ENCODE data around the gene CAPN6.

CAPN6 gene

DNA sequence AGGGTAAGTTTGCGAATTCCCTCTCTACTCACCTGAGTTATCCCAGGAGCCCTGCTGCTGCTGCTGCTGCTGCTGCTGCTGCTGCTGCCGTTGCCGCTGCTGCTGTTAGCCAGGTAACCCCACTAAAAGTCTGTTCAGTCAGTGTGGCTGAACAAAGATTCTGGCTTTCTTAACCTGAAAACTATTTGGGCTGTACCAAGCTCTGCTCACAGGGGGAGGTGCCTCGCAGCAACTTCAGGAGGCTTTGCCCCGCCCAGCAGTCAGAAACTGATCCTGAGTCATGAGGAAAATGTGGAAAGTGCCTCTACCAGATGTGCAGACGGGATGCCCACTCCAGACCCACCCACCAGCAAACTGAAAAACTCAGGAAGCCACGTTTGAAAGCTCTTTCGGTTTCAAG, at the start of gene CAPN6:
TSS of gene CAPN6 (minus strand) at position 145 of the 400 bp plus-strand sequence. CDS start 6,547 bp downstream, outside the sequence.
- no peak for DNase-seq

GRCh38 chrX:111319451-111319850, 49.2 kb upstream of the CAPN6 start:
- no peak for DNase-seq

- DNase-seq: no peak
Measured at GRCh38 chrX:111318901-111319300, 48.6 kb upstream of the CAPN6 start.

DNA sequence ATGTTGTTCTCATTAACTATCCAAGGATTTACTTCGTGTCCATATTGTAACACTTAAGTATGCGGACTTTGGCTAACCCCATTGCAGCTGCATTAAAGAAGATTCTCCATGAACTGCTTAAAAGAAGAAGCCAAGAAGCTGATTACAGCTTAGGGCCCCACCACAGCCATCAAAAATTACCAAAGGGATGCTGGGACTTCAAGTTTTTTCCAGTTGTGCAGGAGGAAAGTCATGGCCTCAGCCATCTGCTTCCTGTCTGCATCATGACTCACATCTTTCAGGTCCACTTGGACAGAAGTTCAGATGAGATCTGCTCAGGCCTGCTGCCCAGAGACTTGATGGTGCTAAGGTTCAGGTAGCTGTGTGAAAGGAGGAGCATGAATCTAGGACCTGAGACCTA, 38.8 kb upstream of the CAPN6 start:
- no peak for DNase-seq

GRCh38 chrX:111308039-111308438, 37.8 kb upstream of the CAPN6 start:
- no peak for DNase-seq

DNA sequence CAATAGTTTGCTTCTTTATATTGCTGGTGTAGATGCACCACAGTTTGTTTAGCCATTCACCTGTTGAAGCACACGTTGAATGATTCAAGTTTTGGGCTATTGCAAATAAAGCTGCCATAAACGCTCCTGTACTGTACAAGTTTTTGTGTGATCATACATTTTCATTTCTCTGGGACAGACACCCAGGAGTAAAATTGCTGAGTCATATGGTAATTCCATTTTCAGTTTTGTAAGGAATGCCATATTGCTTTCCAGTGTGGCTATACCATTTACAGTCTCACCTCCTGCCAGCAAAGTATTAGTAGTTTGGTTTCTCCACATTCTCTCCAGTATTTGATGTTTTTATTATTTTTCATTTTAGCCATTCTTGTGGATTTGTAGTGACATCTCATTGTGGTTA, 32.0 kb upstream of the CAPN6 start:
- DNase-seq: no peak

DNA sequence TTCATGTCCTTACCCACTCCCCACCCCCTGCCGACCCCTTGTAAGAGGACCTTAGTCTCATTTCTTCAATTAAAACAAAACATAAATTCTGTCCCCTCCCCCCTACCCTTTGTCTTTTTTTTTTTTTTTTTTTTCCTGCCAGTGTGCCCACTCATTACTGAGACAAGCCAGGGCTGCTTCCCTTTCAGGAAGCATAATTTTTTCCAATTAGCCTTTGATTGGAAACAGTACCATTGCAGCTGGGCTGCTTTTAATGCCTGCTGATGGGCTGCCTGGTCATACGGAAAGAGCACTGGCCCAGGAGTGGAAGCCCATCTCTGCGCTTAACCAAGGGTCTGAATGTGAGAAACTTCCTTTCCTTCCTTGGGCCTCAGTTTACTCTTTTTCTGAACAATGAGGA, 18.6 kb upstream of the CAPN6 start:
- DNase-seq: no peak

- no peak for DNase-seq
Measured at GRCh38 chrX:111284631-111285293, 14.5 kb upstream of the CAPN6 start.

GRCh38 chrX:111283446-111283845, 13.2 kb upstream of the CAPN6 start:
- no peak for DNase-seq

DNA sequence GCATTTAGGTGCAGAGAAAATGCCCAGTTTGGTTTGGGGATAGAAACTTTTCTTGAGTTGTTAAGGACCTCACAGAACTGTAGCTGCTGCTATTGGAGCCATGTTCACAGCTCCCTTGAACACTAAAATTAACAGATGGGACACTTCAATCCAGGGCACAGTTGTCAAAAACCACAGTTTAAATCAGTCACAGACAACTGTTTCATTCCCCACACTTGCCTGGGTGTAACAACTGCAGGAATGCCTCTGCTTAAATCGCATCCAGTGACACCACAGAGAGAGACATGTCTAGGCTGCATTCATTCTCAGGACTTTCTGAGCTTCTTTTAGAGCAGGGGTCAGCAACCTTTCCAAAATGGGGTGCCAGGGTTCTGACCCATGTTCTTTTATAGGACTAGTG, 12.7 kb upstream of the CAPN6 start:
- no peak for DNase-seq

DNA sequence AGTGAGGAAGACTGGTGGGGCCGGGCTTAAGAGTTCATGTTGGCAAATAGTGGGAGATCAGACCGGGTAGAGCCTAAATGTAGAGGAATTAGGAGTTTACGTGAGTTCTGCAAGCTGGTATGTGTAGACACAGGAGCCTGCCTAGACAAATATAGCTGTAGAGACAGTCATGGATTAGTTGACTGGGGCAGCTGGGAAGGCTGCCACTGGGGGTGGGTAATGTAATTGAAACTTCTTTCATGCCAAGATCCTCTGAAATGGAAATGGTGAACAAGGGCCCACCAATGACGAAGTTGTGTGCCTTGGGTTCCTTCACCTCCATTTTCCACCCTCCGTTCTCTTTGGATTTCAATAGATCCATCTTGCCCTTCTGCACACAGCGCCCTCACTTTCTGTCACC, 11.9 kb upstream of the CAPN6 start:
- no peak for DNase-seq

DNA sequence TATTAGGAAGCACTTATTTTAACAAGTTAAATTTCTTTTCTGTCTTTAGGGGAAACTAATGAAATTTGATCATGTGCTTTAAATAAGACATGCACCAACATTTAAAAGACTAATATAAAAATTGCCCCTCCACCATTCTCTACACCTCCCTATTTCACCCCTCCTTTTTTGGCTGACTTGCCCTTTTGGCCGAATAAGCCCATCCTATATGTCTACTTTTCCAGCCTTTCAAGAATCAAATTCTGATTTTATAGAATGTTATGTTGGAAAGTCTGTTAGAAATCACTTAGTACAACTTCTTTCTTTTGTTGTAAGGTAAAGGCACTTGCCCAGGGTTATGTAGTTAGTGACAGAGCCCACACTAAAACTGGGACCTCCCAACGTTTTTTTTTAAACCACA, 1.8 kb downstream of the CAPN6 start:
- no peak for DNase-seq

GRCh38 chrX:111265486-111265885, 4.8 kb downstream of the CAPN6 start:
- DNase-seq: no peak

DNA sequence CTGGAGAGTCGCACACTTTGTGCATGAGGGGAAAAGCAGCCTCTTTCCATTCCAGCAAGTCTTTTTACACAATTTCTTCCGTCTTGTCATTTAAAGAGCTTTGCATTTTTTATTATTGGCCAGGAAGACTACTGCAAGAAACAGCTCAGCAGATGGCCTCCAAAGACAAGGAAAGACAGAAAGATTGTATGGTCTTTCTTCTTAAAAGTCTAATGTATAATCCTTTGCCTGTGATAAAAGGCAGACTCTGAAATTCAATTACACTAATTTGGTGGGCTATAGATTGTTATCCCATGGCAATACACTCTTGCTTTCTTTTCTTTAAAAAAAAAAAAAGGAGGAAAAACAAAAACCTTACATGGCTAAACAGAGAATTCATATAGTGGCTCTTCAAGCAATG, 5.9 kb downstream of the CAPN6 start:
- DNase-seq: no peak

- no peak for DNase-seq
Measured at GRCh38 chrX:111262086-111262485, 8.2 kb downstream of the CAPN6 start.

DNA sequence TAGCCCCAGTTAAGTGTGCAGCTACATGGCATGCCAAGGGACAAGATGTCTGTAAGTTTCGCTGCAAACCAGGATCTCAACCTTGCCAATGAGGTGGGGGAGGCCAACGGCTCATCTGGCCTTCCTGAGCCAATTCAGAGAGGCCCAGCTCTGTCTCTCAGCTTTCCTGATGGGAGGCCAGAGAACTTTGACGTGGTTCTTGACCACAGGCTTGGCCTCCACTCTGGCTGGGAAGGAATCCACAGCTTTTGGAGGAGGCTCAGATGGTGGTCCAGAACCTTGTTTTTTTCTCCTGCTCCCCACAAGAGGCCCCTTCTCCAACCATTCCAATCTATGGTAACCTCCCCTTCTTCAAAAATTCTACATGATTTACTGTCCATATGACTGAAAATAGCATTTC, 9.8 kb downstream of the CAPN6 start:
- DNase-seq: no peak

GRCh38 chrX:111259559-111259958, 10.7 kb downstream of the CAPN6 start:
- DNase-seq: no peak

- no peak for DNase-seq
Measured at GRCh38 chrX:111257733-111258132, 12.6 kb downstream of the CAPN6 start.

DNA sequence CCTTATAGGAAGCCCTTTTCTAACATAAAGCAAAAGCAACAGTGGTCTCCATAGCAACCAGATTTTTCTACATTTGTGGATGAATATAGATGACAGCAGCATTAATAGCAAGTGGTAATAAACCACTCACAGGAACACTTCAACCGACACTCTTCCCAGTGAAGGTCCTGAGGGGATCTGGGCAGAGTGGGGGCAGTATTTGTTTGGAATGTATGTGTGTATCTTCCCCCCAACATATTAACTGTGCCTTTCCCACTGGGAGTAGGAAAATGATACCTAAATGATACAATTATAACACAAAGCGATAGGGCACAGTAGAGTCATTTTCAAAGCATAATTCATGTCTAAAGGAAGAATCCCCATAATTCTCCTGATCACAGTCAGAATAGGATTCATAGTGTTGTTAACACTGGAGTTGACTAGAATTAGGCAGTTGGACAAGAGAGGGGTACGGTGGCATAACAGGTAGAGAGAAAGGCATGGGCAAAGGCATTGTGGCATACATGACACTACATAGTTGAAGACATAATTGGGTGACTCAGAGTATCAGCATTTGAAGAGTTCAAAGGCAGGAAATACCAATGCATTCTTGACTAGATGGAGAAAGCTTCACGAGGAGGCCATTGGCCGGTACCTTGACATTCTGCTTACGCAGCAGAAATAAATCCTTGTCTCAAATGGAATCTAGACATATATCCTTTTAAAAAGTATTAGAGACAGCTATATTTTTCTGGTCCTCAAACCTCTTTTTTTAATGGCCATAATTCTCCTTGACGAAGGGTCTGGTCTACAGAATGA, 15.2 kb downstream of the CAPN6 start:
- no peak for DNase-seq

- peak; percentile 2 for DNase-seq
Measured at GRCh38 chrX:111244235-111244750, 26.0 kb downstream of the CAPN6 start.

DNA sequence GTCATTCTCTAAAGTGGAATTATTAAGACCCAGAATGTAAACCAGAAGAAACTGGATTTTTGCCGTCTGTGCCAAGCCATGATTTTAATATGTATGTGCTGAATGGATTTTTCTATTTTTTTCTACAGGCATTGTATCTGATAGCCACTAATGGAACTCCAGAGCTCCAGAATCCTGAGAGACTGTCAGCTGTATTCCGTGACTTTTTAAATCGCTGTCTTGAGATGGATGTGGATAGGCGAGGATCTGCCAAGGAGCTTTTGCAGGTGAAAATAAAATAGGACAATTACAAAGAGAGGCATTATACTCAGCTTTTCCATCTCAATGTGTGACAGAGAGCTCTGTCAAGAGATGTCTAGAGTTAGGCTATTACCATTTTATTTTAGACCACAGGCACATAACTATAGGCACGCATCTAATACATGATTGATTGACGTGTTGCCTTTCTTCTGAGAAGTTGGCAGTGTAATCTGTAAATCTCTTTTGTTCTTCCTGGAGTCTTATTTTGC, 53.9 kb downstream of the CAPN6 start:
- DNase-seq: no peak

DNA sequence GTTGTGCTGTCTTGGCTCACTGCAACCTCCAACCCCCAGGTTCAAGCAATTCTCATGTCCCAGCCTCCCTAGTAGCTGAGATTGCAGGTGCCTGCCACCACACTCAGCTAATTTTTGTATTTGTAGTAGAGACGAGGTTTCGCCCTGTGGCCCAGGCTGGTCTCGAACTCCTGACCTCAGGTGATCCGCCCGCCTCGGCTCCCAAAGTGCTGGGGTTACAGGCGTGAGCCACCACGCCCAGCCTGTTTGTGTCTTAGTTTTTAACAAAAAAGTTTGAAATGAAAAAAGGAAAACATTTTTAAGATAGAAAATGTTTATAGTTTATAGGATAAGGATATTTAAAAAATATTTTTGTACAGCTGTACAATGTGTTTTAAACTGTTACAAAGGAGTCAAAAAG, 62.4 kb downstream of the CAPN6 start:
- no peak for DNase-seq

- no peak for DNase-seq
Measured at GRCh38 chrX:111200327-111200726, 70.0 kb downstream of the CAPN6 start.

- DNase-seq: no peak
Measured at GRCh38 chrX:111199505-111199904, 70.8 kb downstream of the CAPN6 start.

Data from hematopoietic multipotent progenitor cell treated with erythropoietin and hydrocortisone succinate and interleukin-3 and kit ligand, for 8 days (in vitro differentiated cells).